Coronary artery (tissue), 2 donors: Measurements from ENCODE around the gene TBC1D4.

Experiments
- DNase-seq: peaks from one replicate; pipeline ENCODE4 v3.0.0-alpha.2; 2017; ENCODE audit warnings: low spot score
- H3K27ac ChIP-seq, 2 donors: fragments of 200-600 bp; sonication (generic); one replicate each; pipeline ENCODE4 v1.5.1; 2016 to 2019
- H3K4me3 ChIP-seq: fragments of 200-600 bp; sonication (generic); 2 replicates; pipeline ENCODE4 v1.5.1; 2016; ENCODE audit warnings: mild to moderate bottlenecking, moderate library complexity
- CTCF ChIP-seq: fragments of 200-600 bp; sonication (generic); IDR thresholded peaks from one replicate; pipeline ENCODE4 v1.5.1; 2019; ENCODE audit warnings: antibody characterized with exemption

TBC1D4 gene

GRCh38 chr13:75391432-75392100 is 90.4 kb downstream of the TBC1D4 start:
- Histone ChIP-seq H3K4me3 (no peak overlapping the region), H3K27ac (no peak overlapping the region)
- TF ChIP-seq CTCF, result no peak
- no peak for DNase-seq

- Histone ChIP-seq H3K27ac (no peak overlapping the region), H3K4me3 (no peak overlapping the region)
- no peak for TF ChIP-seq CTCF
- no peak for DNase-seq
Observed at GRCh38 chr13:75390229-75390628, 91.7 kb downstream of the TBC1D4 start.

GRCh38 chr13:75385708-75386083 is 96.3 kb downstream of the TBC1D4 start:
- Histone ChIP-seq H3K4me3 (no peak overlapping the region), H3K27ac (no peak overlapping the region)
- no peak for TF ChIP-seq CTCF
- DNase-seq, result no peak

GRCh38 chr13:75384879-75385707 is 96.9 kb downstream of the TBC1D4 start:
- no peak for DNase-seq
- Histone ChIP-seq H3K27ac (no peak overlapping the region), H3K4me3 (no peak overlapping the region)
- TF ChIP-seq CTCF, result no peak

GRCh38 chr13:75383064-75383715 is 98.8 kb downstream of the TBC1D4 start:
- Histone ChIP-seq H3K27ac (no peak overlapping the region), H3K4me3 (no peak overlapping the region)
- TF ChIP-seq CTCF, result no peak
- no peak for DNase-seq

- no peak overlapping the region for H3K27ac ChIP-seq
- TF ChIP-seq CTCF, result no peak
- no peak for DNase-seq
- no peak overlapping the region for H3K4me3 ChIP-seq
Observed at GRCh38 chr13:75378301-75378700, 103.7 kb downstream of the TBC1D4 start.
